Vagina (tissue), 2 donors: ENCODE results near the gene PLD5. TPM values are rescaled to one million over a fixed set of nuclear protein-coding genes. Genes with fewer than 3 reads are reported as not detected.

Source experiments
- DNase-seq, 2 donors: peaks; one replicate each; pipeline ENCODE4 v3.0.0-alpha.2; 2017; ENCODE audit errors: extremely low spot score in 2 of 2
- H3K27ac ChIP-seq: fragments of 200-600 bp; sonication (generic); one replicate; pipeline ENCODE4 v1.5.1; 2019
- H3K27me3 ChIP-seq: fragments of 200-600 bp; sonication (generic); one replicate; pipeline ENCODE4 v1.5.1; 2019
- H3K36me3 ChIP-seq, 2 donors: fragments of 200-600 bp; sonication (generic); one replicate each; pipeline ENCODE4 v1.5.1; 2017 to 2019
- H3K4me1 ChIP-seq: fragments of 200-600 bp; sonication (generic); one replicate; pipeline ENCODE4 v1.5.1; 2019
- H3K4me3 ChIP-seq, 2 donors: fragments of 200-600 bp; sonication (generic); 1 replicate in 1 of 2; 2 replicates in 1 of 2; pipeline ENCODE4 v1.5.1; 2016 to 2019
- H3K9me3 ChIP-seq: fragments of 200-600 bp; sonication (generic); one replicate; pipeline ENCODE4 v1.5.1; 2019
- CTCF ChIP-seq, 3 experiments: fragments of 450-650 bp in 2 of 3; fragments of 200-600 bp in 1 of 3; sonication (generic) in 1 of 3; IDR thresholded peaks; one replicate each; pipeline ENCODE4 v1.5.1; 2017 to 2019; ENCODE audit warnings: antibody characterized with exemption in 3 of 3, mild to moderate bottlenecking in 2 of 3, moderate library complexity in 2 of 3
- POLR2A ChIP-seq, 2 donors: fragments of 450-650 bp; IDR thresholded peaks; one replicate each; pipeline ENCODE4 v1.6.1; 2017; ENCODE audit warnings: antibody characterized with exemption in 2 of 2, mild to moderate bottlenecking in 2 of 2, moderate library complexity in 2 of 2
- POLR2AphosphoS5 ChIP-seq, 2 donors: sonication (generic); formaldehyde crosslinking; IDR thresholded peaks; one replicate each; pipeline ENCODE4 v1.9.0; 2017; ENCODE audit warnings: antibody characterized with exemption in 2 of 2, mild to moderate bottlenecking in 2 of 2, low read depth in 1 of 2; ENCODE audit not compliant: insufficient read depth in 1 of 2
- intact Hi-C: fragments of 100-400 bp; cut with DNase I; formaldehyde crosslinking; loops from one replicate; pipeline ENCODE4 v1.15.1; 2023
- total RNA-seq: library from RNA; depleted of rRNA; stranded (reverse); fragments of >200 nt; gene quantifications from one replicate; pipeline ENCODE4 v1.2.3, GENCODE V29; 2016

The PLD5 gene
- total RNA-seq, 1 donor from 2014 or later = 1.5 TPM

- Histone ChIP-seq H3K9me3 (no peaks in the 10 kb centered on the region), H3K4me1 (no peaks in the 10 kb centered on the region), H3K4me3 (no peak overlapping the region), H3K27me3 (no peaks in the 10 kb centered on the region), H3K36me3 (no peaks in the 10 kb centered on the region), H3K27ac (no peak overlapping the region)
- TF ChIP-seq POLR2A (IDR thresholded peaks at IDR 0.05) = no peak
- no peak for TF ChIP-seq POLR2AphosphoS5 (IDR thresholded peaks at IDR 0.05; ENCODE audit: insufficient read depth in 1 of 2, low read depth in 1 of 2)
- TF ChIP-seq CTCF (IDR thresholded peaks at IDR 0.05) = no peak
- no peak for DNase-seq
- intact Hi-C loops = no loop called here
Observed at GRCh38 chr1:242428399-242429190, 95.9 kb downstream of the PLD5 start.

GRCh38 chr1:242427519-242427918, 97.0 kb downstream of the PLD5 start:
- Histone ChIP-seq H3K27ac (no peak overlapping the region), H3K4me3 (no peak overlapping the region), H3K27me3 (no peaks in the 10 kb centered on the region), H3K36me3 (no peaks in the 10 kb centered on the region), H3K9me3 (no peaks in the 10 kb centered on the region), H3K4me1 (no peaks in the 10 kb centered on the region)
- no peak for DNase-seq
- intact Hi-C loops = no loop called here
- TF ChIP-seq POLR2AphosphoS5 (IDR thresholded peaks at IDR 0.05; ENCODE audit: insufficient read depth in 1 of 2, low read depth in 1 of 2) (no peak), POLR2A (IDR thresholded peaks at IDR 0.05) (no peak), CTCF (IDR thresholded peaks at IDR 0.05) (no peak)

- H3K27ac ChIP-seq = no peak overlapping the region
- intact Hi-C loops = no loop called here
- no peaks in the 10 kb centered on the region for H3K4me1 ChIP-seq
- DNase-seq = no peak
- no peaks in the 10 kb centered on the region for H3K36me3 ChIP-seq
- H3K27me3 ChIP-seq = no peaks in the 10 kb centered on the region
- TF ChIP-seq POLR2A (IDR thresholded peaks at IDR 0.05) = no peak
- no peak for TF ChIP-seq POLR2AphosphoS5 (IDR thresholded peaks at IDR 0.05; ENCODE audit: insufficient read depth in 1 of 2, low read depth in 1 of 2)
- no peak for TF ChIP-seq CTCF (IDR thresholded peaks at IDR 0.05)
- H3K4me3 ChIP-seq = no peak overlapping the region
- H3K9me3 ChIP-seq = no peaks in the 10 kb centered on the region
Observed at GRCh38 chr1:242426271-242426905, 98.1 kb downstream of the PLD5 start.

GRCh38 chr1:242425232-242425631, 99.3 kb downstream of the PLD5 start:
- Histone ChIP-seq H3K4me1 (no peaks in the 10 kb centered on the region), H3K4me3 (no peak overlapping the region), H3K36me3 (no peaks in the 10 kb centered on the region), H3K9me3 (no peaks in the 10 kb centered on the region), H3K27ac (no peak overlapping the region), H3K27me3 (no peaks in the 10 kb centered on the region)
- intact Hi-C loops = no loop called here
- DNase-seq = no peak
- no peak for TF ChIP-seq POLR2A (IDR thresholded peaks at IDR 0.05)
- no peak for TF ChIP-seq CTCF (IDR thresholded peaks at IDR 0.05)
- no peak for TF ChIP-seq POLR2AphosphoS5 (IDR thresholded peaks at IDR 0.05; ENCODE audit: insufficient read depth in 1 of 2, low read depth in 1 of 2)

GRCh38 chr1:242416657-242417056, 107.8 kb downstream of the PLD5 start:
- Histone ChIP-seq H3K36me3 (no peaks in the 10 kb centered on the region), H3K4me3 (no peak overlapping the region), H3K27ac (no peak overlapping the region), H3K9me3 (no peaks in the 10 kb centered on the region), H3K27me3 (no peaks in the 10 kb centered on the region), H3K4me1 (no peaks in the 10 kb centered on the region)
- TF ChIP-seq POLR2A (IDR thresholded peaks at IDR 0.05) (no peak), POLR2AphosphoS5 (IDR thresholded peaks at IDR 0.05; ENCODE audit: insufficient read depth in 1 of 2, low read depth in 1 of 2) (no peak), CTCF (IDR thresholded peaks at IDR 0.05) (no peak)
- intact Hi-C loops = no loop called here
- DNase-seq = no peak
